Esophagus muscularis mucosa (tissue), 4 donors: Measurements from ENCODE around the gene MACROD2.

Experiments
- EP300 ChIP-seq: sonication (generic); formaldehyde crosslinking; IDR thresholded peaks from one replicate; pipeline ENCODE4 v1.6.1; 2017; ENCODE audit warnings: antibody characterized with exemption
- POLR2A ChIP-seq: fragments of 450-650 bp; IDR thresholded peaks from one replicate; pipeline ENCODE4 v1.6.1; 2017; ENCODE audit warnings: antibody characterized with exemption, moderate library complexity, mild to moderate bottlenecking, low read depth
- POLR2AphosphoS5 ChIP-seq, 2 donors: sonication (generic); formaldehyde crosslinking; IDR thresholded peaks; one replicate each; pipeline ENCODE4 v1.6.1; 2017; ENCODE audit warnings: antibody characterized with exemption in 2 of 2
- TF ChIP-seq, protein P1 (sequence below), 3 experiments: fragments of 200-600 bp in 2 of 3; fragments of 450-650 bp in 1 of 3; sonication (generic) in 2 of 3; IDR thresholded peaks; one replicate each; pipeline ENCODE4 v1.5.1; 2017 to 2019; ENCODE audit warnings: antibody characterized with exemption in 3 of 3, mild to moderate bottlenecking in 2 of 3, moderate library complexity in 1 of 3

DNA sequence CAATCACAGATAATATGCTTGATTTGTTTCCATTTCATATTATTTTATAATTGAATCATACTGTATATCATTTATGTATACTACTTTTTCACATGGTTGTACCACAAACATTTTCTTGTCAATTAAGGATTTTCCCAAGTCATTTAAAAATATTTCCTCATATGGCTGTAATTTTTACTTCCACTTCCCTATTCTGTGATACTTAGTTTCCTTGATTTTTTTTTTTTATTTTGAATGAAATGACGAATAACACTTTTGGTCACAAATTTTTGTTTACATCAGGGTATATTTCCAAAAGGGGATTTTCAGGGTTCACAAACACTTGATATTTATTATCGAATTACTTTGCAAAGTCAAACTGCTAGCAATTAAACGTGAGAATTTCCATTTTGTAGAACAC lies 2062.3 kb downstream of the MACROD2 start:
- TF ChIP-seq EP300 (no peak), POLR2A (no peak), POLR2AphosphoS5 (IDR thresholded peaks at IDR 0.05) (no peak)
- TF ChIP-seq, protein P1, sequence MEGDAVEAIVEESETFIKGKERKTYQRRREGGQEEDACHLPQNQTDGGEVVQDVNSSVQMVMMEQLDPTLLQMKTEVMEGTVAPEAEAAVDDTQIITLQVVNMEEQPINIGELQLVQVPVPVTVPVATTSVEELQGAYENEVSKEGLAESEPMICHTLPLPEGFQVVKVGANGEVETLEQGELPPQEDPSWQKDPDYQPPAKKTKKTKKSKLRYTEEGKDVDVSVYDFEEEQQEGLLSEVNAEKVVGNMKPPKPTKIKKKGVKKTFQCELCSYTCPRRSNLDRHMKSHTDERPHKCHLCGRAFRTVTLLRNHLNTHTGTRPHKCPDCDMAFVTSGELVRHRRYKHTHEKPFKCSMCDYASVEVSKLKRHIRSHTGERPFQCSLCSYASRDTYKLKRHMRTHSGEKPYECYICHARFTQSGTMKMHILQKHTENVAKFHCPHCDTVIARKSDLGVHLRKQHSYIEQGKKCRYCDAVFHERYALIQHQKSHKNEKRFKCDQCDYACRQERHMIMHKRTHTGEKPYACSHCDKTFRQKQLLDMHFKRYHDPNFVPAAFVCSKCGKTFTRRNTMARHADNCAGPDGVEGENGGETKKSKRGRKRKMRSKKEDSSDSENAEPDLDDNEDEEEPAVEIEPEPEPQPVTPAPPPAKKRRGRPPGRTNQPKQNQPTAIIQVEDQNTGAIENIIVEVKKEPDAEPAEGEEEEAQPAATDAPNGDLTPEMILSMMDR (IDR thresholded peaks at IDR 0.05) = no peak
